Fibroblast of gingiva (primary cell): ENCODE measurements around the gene PRRG2.
A peak's percentile ranks its signal among the peaks of the same experiment; 100 is the strongest.

Source experiments
- DNase-seq: peaks from one replicate; pipeline ENCODE4 v3.0.0-alpha.2; 2011; ENCODE audit warnings: low read depth

Gene PRRG2

GRCh38 chr19:49589502-49589905 is 8.4 kb downstream of the PRRG2 start:
- no peak for DNase-seq

DNA sequence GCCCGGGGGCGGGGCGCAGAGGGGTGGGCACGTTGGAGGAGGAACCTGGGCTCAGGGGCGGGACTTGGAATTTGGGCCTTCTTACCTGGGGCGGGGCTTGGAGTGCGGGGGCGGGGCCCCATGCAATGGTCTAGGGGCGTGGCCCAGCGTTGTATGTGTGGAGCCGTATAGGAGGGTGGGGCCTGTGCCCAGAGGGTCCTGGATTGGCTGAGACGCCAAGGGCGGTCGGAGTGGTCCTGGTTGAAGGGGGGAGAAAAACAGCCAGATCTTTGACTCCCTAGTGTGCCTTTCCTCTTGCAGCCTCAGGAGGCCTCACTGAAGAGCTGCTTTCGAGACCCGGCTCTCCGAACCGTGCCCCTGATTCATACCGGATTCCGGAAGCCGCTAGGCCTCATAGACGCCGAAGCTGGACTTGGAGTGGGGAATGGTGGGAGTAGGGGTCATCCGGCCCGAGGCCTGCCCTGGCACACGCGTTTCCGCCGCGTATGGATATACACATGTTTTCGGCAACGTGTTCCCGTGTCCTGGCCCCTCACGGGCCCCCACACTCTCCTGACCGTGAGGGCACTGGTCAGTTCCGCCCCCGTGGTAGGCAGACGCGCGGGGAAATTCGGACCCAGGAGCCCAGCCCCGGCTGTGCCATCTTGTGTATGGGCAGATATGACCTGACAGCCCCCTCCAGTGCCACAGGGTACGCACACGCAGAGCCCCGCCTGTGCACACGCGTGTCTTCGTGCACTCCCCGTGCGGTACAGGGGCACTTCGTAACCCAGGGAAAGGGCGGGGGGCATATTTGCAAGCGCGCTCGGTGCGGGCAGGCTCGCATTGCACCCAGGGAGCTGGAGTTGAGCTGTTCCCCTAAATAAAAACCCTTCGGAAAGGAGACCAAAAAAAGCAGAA is 9.2 kb downstream of the PRRG2 start:
- DNase-seq, result peak; percentile 94

DNA sequence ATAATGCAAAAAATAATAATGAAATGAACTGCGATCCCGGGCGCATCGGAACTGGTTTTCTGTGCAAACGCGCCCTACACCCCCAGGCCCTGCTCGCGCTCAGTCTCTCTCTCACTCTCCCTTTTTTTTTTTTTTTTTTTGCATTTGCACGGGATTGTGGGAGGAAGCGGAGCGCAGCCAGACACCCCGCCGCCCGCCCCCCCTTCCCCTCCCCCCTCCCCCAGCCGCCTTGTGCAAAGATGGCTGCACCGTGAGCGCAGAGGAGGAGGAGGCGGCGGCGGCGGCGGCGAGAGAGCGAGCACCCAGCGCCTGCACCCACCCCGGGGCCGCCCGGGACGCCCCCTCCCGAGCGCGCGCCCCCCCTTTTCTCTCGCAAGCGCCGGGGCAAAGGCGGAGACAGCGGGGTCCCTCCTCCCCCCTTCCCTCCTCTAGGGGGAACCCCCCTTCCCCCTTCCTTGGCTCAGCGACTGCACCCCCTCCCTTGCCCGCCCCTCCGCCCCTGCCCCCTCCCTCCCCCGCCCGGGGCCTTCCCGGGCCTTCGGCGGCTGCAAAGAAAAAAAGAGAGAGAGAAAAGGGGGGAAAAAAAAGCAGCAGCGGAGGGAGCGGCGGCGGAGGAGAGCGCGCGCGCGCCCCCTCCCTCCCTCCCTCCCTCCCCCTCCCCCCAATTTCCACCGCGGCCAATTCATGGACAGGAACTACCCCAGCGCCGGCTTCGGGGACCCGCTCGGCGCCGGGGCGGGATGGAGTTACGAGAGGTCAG is 10.0 kb downstream of the PRRG2 start, which contains the start of gene PRR12:
Gene PRR12, plus strand, starts transcription at position 212 of the 760 bp plus-strand sequence. Its CDS starts 473 bp downstream, at position 685.
- peak; percentile 72 for DNase-seq

- DNase-seq, result peak; percentile 24
Observed at GRCh38 chr19:49591731-49592485, 10.8 kb downstream of the PRRG2 start.

- no peak for DNase-seq
Observed at GRCh38 chr19:49592486-49593232, 11.5 kb downstream of the PRRG2 start.

- DNase-seq, result peak; percentile 91
Observed at GRCh38 chr19:49593233-49594113, 12.4 kb downstream of the PRRG2 start.

DNA sequence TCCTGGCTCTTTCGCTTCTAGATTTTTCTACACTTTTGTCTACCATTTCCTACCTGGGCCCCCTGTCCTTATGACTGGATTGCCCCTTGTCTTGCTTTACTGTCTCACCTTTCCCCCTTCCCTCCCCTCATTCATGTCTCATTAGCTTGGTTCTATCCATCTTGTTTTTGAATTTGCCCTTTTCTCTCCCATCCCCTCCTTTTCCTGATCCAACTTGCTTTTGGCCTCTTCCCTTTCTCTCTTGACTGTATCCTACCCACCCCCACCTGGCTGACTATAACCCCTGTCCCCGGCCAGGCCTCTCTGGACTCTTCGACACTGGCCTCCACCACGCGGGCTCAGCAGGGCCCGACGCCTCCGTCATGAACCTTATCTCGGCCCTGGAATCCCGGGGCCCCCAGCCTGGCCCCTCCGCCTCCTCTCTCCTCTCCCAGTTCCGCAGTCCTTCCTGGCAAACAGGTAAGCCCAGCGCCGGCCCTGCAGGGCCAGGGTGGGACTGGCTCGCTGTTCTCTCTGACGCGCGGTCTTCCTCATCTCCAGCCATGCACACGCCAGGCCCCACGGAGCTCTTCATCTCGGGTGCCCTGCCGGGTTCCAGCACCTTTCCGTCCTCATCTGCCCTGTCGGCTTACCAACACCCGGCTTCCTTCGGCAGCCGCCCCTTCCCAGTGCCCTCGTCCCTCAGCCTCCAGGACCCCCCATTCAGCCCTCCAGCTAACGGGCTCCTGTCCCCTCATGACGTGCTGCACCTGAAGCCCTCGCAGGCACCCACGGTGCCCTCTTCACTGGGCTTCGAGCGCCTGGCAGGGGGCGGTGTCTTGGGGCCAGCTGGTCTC is 13.3 kb downstream of the PRRG2 start:
- DNase-seq, result no peak

DNA sequence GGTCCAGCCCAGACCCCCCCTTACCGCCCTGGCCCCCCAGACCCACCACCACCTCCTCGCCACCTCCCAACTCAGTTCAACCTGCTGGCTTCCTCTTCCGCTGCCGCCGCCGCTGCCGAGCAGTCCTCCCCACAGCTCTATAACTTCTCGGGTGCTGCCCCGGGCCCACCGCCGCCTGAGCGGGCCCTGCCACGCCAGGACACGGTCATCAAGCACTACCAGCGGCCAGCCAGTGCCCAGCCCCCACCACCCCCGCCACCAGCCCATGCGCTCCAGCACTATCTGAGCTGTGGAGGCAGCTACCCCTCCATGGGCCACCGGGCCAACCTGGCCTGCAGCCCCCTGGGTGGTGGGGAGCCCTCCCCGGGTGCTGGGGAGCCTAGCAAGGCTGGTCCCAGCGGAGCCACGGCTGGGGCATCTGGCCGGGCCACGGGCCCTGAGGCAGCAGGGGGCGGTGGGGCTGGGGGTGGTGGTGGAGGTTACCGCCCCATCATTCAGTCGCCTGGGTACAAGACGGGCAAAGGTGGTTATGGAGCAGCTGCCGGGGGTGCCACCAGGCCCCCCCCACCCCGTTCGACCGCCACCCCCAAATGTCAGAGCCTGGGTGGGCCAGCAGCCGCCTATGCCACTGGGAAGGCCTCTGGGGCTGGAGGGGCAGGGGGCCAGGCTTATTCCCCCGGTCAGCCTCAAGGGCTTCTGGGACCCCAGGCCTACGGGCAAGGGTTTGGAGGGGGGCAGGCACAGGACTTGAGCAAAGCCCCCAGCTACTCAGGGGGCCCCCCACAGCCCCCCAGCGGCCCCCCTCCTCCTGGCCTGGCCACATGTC is 14.1 kb downstream of the PRRG2 start:
- no peak for DNase-seq

DNA sequence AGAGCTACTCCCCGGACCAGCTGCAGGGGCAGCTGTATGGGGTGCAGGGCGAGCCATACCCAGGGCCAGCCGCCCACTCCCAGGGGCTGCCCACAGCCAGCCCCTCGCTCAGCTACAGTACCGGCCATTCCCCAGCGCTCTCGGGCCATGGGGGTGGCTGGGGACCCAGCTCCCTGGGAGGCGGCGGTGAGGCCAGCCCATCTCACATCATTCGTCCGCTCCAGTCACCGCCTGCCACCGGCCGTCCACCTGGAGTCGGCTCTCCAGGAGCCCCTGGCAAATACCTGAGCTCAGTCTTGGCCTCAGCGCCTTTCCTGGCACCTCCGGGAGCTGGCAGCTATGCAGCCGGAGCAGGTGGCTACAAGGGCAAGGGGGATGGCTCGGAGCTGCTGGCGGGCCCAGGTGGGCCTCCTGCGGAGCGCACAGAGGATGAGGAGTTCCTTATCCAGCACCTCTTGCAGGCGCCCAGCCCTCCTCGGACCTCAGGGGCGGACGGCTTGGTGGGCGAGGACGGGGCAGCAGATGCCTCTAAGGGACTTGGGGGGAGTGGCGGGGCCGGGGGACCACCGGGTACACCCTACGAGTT is 14.8 kb downstream of the PRRG2 start:
- no peak for DNase-seq

- no peak for DNase-seq
Observed at GRCh38 chr19:49596407-49596806, 15.3 kb downstream of the PRRG2 start.

GRCh38 chr19:49596954-49597702 is 16.0 kb downstream of the PRRG2 start:
- DNase-seq, result no peak

- no peak for DNase-seq
Observed at GRCh38 chr19:49597703-49597974, 16.5 kb downstream of the PRRG2 start.

GRCh38 chr19:49599378-49600295 is 18.5 kb downstream of the PRRG2 start:
- no peak for DNase-seq

DNA sequence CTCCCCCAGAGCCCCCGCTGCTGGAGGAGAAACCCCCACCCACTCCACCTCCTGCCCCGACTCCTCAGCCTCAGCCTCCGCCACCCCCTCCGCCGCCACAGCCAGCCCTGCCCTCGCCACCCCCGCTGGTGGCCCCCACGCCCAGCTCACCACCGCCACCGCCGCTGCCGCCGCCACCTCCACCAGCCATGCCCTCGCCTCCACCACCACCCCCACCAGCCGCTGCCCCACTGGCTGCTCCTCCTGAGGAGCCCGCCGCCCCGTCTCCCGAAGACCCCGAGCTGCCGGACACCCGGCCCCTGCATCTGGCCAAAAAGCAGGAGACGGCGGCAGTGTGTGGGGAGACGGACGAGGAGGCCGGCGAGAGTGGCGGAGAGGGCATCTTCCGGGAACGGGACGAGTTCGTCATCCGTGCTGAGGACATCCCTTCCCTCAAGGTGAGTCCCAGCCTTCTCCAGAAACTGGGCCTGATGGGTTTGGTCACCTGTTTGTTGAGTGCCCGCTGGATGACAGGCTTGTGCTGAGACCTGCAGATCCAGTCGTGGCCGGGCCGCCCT is 20.4 kb downstream of the PRRG2 start:
- no peak for DNase-seq

DNA sequence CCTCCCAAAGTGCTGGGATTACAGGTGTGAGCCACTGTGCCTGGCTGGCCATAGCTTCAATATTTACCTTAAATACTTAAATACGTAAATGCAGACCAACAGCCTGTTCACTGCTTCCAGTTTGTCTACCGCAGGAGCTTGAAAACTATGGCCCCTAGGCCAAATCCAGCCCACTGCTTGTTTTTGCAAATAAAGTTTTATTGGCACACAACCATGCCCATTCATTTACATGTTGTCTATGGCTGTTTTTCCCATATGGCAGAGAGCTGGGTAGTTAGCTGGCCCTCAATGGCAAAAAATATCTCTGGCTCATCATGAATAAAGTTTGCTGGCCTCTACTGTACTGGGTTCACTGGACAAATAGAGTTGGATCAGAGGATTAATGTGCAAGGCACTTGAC is 21.7 kb downstream of the PRRG2 start:
- no peak for DNase-seq

- DNase-seq, result no peak
Observed at GRCh38 chr19:49605605-49606004, 24.5 kb downstream of the PRRG2 start.
